Measurements from ENCODE around the gene KRT25.
"Not testable (repeated sequence)": the region's sequence is repeated elsewhere in the genome, so short reads cannot be mapped to it uniquely, and the experiment has no call there.

KRT25 gene

DNA sequence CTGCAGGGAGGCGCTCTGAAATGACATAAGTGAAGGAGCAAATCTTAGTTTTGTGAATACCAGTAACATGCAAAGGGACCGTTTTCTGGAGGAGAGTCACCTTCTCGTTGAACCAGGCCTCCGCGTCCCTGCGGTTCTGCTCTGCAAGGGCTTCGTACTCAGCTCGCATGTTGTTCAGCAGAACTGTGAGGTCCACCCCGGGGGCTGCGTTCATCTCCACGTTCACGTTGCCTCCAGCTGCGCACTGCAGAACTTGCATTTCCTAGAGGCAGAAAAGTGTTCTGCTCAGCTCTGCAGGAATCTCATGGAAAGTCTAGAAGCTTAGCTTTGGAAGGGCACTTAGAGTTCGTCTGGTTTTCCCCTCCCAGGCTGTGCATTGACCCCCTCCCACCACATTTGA lies 4.1 kb downstream of the KRT25 start:
- no peak for DNase-seq

DNA sequence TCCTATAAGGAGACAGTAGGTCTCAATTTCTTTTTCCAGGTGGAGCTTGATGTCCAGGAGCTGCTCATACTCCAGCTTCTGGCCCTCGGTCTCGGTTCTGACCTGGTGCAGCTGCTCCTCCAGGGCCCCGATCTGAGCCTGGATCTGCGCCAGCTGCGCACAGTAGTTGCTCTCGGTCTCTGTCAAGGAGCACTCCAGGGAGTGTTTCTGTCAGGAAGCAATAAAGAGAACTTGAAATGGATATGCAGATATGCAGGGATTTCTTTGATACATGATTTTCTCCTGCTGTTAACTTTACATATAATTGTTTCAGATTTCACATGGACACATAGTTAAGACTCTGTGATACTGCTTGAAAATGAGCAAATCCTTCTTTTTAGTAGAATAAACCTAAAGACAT lies 4.7 kb downstream of the KRT25 start:
- DNase-seq: no peak

DNA sequence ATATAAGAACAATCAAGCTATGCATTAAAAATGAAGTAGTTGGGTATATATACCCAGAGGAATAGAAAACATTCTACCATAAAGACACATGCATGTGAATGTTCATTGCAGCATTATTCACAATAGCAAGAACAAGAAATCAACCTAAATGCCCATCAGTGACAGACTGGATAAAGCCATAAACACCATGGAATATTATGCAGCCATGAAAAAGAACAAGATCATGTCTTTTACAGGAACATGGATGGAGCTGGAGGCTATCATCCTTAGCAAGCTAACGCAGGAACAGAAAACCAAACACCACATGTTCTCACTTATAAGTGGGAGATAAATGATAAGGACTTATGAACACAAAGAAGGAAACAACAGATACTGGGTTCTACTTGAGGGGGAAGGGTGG lies 6.5 kb downstream of the KRT25 start:
- DNase-seq: not testable (repeated sequence)

DNA sequence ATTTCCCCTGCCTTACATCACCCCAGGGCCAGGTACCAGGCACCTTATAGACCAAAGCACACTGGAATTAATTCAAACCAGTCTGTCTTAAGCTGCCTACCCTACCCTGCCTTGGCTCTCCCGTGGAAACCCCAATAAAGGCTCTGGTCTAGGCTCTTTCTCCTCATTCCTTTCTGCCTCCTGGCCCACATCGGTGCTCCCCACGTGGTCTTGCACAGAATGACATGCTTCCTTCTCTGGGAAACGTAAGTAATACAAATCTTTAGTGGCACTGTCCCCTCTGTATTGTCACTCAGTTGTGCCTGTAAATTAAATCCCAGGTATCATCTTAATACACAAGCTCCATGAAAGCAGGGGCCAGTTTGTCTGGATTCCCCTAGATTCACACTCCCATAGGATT lies 16.6 kb downstream of the KRT25 start:
- DNase-seq: no peak

DNA sequence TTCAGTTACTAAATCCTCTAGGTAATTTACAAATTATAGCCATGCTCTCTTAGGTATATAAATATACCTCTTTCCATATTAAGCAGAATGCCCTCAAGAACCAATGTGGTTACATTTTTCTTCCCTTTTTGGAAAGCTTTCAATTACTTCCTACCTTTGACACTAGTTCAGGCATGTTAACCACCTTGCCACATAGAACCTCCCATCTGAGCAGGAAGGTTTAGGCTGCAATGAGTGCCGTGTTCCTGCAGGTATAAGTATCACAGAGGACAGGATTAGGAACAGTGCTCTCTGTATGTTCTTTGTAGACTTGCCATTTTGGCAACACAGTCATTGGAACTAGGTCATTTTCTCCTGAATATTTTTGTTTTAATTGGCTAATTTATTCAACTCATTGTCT lies 20.1 kb downstream of the KRT25 start:
- no peak for DNase-seq

DNA sequence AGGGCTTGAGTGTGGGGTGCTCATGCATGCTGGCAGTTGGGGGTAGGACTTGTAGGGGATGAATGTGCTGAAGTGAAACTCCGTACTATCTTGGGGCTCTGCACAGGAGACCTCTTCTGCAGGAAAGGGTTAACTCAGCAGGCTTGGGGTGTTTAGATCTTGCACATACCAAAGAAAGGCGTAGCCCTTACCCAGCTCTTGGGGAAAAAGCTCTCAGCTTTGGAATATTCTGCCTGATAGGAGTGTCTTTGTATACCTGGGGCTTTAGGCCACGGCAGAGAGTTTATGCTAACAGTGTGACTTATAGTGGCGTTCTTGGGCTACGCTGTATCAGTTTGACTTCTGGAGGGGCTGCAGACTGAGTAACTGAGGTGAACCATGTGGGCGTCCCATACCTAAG lies 21.1 kb downstream of the KRT25 start:
- DNase-seq: no peak

DNA sequence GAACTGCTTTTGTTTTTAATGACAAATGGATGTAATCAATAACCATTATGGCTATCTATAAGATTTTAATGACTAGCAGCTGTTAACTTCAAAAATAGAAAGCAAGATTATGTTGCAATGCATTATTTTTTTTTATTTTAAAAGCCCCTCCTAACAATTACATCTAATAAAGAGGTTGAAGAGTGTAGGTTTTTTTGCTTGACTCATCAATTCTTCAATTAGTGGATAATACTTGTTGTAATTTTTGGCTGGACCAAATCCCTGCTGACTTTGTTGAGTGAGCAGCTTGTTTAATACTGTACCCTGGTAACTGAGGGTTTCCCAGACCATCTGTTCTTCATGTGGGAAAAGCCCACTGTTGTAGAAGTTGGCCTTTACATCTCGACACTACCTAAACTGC lies 24.2 kb downstream of the KRT25 start:
- no peak for DNase-seq

DNA sequence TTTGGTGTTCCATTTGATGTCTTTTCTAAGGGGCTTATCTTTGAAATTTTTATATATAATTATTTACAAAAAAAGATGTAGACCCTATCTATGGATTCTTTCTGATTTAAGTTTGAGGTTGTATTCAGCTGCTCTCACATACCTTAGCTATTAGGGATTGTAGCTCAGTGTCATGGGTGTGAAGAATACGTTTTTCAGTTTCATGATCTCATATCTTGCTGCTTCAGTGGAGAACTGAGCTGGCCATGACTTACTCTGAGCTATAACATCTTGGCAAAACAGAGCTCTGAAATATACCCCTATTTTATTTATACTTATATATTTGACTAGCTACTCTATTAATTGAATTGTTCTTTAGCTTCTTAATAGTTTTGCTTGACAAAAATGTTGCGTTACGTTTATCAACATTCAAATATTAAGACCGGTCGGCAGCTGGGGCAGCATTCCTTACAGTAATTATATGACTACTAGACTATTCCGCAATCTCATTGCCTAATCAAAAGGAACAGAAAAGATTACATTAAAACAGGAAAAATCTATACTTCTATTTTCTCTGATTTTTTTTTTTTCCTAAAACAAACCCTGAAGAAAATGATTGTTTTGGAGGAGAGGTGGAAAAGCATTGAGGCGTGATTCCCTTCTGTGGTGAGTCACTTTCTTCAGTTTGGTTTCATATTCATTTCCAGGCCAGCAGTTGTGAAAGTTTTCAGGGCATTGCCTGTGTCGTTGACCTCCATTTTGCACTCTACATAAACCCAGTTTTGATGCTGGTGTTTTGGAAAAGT lies 27.5 kb downstream of the KRT25 start:
- DNase-seq: no peak

DNA sequence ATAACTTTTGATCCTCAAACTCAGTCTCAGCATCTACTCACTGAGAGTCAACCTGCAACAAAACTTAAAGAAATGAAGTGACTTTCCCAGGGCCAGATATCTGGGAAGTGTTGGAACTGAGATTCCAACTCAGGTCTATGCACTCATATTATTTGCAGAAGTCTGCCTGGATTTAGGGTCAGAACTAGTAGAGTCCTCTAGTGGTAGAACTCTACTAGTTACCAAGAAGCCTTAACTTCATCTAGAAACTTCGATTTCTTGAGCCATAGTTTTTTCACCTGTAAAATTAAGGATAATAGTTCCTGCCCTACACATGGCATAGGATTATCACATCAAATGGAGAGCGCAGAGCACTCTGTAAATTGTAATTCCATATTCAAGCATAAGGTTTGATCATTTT lies 28.2 kb downstream of the KRT25 start:
- no peak for DNase-seq

DNA sequence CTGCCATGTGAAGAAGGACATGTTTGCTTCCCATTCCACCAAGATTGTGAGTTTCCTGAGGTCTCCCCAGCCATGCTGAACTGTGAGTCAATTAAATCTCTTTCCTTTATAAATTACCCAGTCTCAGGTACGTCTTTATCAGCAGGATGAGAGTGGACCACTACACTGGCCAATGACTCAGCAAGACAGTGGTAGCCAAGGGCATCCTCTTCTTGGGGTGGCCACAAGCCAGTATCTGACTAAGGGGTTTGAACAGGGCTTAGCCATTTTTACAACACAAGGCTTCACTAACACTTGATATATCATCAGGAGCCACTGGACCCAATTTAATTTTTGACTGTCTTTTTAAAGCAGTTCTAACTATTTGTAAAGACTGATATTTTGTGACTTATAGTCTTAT lies 30.5 kb downstream of the KRT25 start:
- no peak for DNase-seq

DNA sequence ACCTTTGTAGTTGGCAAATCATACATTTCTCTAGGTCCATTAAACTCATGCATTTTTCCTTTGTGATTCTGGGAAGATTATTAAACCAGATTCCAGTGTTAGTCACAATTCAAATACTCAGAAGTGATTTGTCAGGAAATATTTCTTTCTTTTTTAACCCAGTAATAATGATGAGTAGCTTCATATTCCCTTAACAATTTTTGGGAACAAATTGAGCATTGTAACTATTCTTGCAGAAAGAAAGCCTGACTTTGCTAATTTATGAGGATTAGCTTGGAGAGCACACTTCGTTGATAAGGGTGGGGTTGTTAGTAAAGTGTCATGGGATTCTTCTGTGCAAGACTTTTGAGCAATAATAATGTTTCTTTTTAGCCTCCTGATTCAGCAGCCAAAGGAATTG lies 32.9 kb downstream of the KRT25 start:
- DNase-seq: no peak

DNA sequence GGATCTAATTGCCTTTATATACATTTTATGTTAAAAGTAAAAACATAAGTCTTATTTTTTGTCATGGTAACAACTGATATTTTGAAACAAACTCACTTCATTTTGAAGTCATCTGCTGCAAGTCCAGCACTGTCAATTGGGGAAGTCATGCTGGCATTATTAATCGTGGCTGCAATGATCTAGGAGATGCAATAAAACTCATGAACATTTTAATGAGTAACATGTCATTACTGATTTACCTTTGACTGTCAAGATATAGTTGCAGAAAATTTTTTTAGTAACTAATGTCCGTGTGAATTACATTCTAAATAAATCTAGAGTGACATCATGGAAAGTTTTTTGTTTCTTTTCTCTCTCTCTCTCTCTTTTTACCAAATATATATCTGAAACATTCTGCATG lies 34.2 kb downstream of the KRT25 start:
- no peak for DNase-seq

DNA sequence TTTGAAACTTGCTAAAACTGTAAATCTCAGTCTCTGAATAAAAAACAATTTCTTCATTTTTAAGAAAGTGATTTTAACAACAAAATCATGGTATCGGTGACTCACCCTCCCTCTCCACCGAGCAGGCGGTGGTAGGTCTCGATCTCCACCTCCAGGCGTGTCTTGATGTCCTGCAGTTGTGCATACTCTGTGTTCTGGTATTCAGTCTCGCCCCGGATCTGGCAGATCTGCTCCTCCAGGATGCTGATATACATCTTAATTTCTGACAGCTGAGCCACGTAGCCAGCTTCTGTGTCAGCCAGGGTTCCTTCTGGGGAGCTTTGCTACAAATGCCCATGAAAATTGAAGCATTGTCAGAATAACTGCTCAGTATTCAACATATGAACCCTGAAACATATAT lies 36.2 kb downstream of the KRT25 start:
- DNase-seq: no peak

DNA sequence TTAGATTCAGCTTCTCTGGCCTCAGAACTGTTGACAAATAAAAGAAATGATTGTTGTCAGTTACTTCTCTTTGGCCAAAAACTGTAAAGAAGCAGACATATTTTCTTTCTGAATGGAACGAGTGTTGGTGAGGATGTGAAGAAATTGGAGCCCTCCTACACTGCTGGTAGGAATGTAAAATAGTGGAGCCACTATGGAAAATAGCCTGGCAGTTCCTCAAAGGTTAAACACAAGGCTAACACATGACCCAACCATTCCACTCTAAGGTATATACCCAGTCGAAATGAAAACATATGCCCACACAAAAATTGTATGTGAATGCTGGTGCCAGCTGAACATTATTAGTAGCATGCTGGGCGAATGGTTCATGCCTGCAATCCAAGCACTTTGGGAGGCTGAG lies 37.4 kb downstream of the KRT25 start:
- DNase-seq: no peak

DNA sequence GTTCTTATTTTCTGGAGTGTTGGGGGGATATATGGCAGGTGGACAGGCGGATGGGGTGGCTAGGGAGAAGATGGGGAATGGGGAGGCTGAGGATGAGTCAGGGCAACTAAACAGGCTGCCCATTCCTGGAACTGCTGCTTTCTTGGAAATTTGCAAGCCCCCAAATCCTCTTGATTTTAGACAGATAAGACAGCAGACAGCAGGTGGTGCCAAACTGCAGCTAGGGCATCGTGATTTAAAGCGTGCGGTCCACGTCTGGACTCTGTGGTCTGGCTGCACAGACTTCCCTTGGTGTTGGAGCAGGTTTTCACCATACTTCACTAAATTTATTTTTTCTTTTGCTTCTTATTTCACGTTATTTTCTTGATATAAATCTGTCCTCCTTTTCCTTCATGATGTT lies 40.7 kb downstream of the KRT25 start:
- no peak for DNase-seq

DNA sequence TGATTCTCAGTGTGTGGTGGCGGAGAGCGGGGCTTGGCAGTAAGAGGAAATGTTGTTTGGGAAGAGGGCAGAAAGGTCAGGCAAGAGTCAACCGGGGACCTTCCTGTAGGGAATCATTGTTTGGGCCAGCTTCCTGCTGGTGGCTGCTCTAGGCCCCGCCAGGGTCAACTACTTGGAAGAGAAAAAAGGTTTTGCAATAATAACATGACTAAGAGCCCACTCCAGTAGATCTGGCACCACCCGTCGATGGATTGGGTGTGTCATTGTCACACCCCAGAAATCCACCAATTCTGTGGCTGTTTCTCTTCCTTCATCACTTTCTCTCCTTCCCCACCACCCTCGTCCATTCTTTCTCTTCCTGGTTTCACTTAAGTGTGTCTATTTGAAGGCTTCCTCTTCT lies 47.4 kb downstream of the KRT25 start:
- no peak for DNase-seq

DNA sequence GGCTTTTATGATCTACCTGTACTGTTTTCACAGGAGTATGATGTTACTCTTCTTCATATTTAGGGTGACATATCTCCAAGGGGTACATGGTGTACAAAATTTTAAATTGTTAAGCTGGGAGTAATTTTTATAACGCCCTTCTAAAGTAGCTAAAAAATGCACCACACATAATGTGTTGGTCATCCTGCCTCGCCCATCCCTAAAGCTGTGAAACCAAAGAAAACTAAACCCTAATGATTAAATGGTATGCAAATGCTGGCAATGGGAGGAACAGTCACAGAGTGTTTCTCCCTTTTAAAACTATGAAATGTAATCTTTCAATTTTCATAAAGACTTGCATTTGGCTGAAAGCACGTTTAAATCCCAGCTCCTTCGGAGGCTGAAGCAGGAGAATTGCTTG lies 49.5 kb downstream of the KRT25 start:
- DNase-seq: no peak

DNA sequence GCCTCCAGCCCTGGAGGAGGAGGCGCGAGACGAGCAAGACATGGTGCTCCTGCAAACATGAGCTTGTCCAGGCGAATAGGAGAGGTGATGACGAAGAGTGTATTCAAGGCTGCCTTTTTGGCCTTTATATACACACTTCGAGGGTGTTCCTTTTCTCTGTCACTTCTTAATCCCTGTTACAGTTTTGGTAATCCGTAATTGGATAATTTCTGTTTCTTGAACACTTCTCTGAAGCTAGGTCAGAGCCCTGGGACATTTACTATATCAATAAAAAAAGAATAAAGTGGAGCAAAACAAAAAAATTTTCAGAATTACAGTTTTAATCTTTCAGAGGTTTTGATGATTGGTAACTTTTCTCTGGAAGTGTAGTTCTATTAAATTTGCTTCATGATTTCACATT lies 51.5 kb downstream of the KRT25 start, which contains the start of gene KRT24:
Gene KRT24, minus strand, starts transcription at position 101 of the 400 bp plus-strand sequence. Its CDS starts 59 bp downstream, at position 42.
- no peak for DNase-seq

DNA sequence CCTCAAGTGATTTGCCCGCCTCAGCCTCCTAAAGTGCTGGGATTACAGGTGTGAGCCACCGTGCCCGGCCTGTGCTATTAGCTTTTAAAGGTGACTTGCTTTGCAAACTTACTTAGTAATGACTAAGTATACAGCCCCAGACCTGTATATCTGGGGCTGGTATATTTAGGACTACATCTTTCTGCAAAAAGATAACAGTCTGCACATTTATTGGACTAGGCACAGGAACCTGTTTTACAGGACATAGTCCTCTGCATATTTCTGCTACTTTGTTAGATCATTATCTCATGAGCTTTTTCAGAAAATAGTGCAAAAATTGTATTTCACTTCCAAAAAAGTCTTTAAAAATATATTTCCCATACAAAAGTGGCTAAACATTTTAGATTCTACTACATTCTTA lies 52.9 kb downstream of the KRT25 start:
- no peak for DNase-seq

DNA sequence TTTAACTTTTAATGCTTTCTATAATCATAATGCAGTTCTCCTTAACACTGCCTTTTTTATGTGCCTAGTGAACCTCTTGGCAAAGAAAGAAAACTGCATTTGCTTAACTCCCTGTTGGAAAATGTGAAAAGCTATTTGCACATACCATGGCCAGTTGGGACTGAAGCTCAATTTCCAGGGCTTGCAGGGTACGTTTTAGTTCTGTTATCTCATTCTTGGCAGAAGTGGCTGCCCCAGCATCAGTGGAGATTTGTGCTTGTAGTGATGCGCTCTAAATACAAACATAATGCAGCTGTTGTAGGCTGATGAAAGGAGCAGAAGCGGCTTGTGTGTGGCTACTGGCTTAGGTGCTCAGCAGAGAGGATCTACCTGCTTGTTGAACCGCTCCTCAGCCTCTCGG lies 55.3 kb downstream of the KRT25 start:
- DNase-seq: no peak

DNA sequence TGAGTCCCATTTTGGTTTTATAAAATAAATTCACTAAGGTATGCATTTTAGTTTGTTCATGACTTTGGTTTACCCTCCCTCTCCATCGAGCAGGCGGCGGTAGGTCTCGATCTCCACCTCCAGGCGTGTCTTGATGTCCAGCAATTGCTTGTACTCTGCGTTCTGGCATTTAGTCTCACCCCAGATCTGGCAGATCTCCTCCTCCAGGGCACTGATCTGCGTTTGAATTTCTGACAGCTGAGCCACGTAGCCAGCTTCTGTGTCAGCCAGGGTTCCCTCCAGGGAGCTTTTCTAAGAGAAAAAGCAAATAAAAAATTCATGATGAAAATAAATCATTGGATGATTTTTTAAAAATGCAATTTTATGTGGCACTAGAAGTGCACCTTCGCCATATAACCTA lies 55.8 kb downstream of the KRT25 start:
- no peak for DNase-seq

All from GDM1 (cell line).